ENCODE data around the gene SBNO1.

DNA sequence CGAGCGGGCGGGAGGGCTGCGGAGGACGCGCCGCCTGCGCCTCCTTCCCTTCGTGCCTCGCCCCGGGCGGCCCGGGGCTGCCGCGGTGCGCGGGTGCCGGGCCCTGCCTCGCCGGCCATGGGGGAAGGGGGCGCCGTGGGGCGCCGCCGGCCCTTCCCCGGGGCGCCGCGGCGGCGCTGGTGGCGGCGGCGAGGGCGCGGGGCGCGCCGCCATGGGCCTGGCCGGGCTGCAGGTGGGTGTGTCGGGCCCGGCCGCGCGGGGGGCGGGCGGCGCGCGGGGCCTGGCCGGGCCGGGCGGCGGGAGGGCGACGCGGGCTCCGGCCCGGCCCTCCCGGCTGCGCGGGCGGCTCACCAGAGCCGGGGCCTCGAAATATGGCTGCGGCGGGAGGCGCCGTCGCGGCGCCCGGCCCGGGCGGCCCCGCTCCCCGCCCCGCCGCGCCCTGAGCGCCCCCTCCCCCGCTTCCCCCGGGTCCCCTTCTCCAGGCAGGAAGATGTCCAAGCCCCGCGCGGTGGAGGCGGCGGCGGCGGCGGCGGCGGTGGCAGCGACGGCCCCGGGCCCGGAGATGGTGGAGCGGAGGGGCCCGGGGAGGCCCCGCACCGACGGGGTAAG, 24.4 kb upstream of the SBNO1 start:
- TF ChIP-seq POLR2AphosphoS5 (IDR thresholded peaks at IDR 0.05; ENCODE audit: low read depth, low read length) (no peak), FOXP2 (optimal IDR thresholded peaks at IDR 0.05; ENCODE audit: borderline replicate concordance, extremely low read depth, extremely low read length, insufficient read depth) (no peak), TAF1 (IDR thresholded peaks at IDR 0.05; ENCODE audit: borderline replicate concordance, insufficient read depth, low read length) (no peak), SIN3A (IDR thresholded peaks at IDR 0.05; ENCODE audit: borderline replicate concordance, insufficient read depth, low read length) (no peak)
